ENCODE results near the gene FES. TPM values are rescaled to one million over a fixed set of nuclear protein-coding genes. Genes with fewer than 3 reads are reported as not detected.

FES gene
- total RNA-seq, 1 experiment from 2014 or later, result 6.7 TPM

- Histone ChIP-seq H3K4ac (ENCODE audit: low read depth, low read length) (no peak overlapping the region), H3K9ac (ENCODE audit: extremely low read depth, insufficient read length, low read length) (no peak overlapping the region), H2BK12ac (ENCODE audit: insufficient read length, low read depth, low read length) (no peak overlapping the region), H3K27me3 (ENCODE audit: insufficient read depth, low read length) (no peaks in the 10 kb centered on the region), H2BK5ac (ENCODE audit: insufficient read length, low read length) (no peak overlapping the region), H4K20me1 (ENCODE audit: control insufficient read depth, insufficient read depth, insufficient read length) (no peaks in the 10 kb centered on the region), H3K4me2 (ENCODE audit: insufficient read depth, insufficient read length, low read length) (no peak overlapping the region), H2BK15ac (ENCODE audit: low read depth, low read length) (no peak overlapping the region), H4K91ac (ENCODE audit: insufficient read length, low read depth, low read length) (no peak overlapping the region), H3K56ac (ENCODE audit: insufficient read length, low read depth, low read length) (no peak overlapping the region), H3K4me1 (ENCODE audit: insufficient read depth, low read length) (no peaks in the 10 kb centered on the region), H3K23ac (ENCODE audit: insufficient read length, low read depth, low read length) (no peak overlapping the region), H3K79me2 (ENCODE audit: insufficient read depth, low read length) (no peaks in the 10 kb centered on the region), H3K27ac (ENCODE audit: insufficient read length, low read depth, low read length) (no peak overlapping the region), H3K14ac (ENCODE audit: insufficient read depth, low read length) (no peak overlapping the region), H3T11ph (ENCODE audit: low read length) (no peak overlapping the region), H2BK20ac (ENCODE audit: low read depth, low read length, poor library complexity, severe bottlenecking) (no peak overlapping the region), H3K23me2 (ENCODE audit: insufficient read length, low read depth, low read length, poor library complexity, severe bottlenecking) (no peaks in the 10 kb centered on the region), H3K18ac (ENCODE audit: insufficient read length, low read depth, low read length) (no peak overlapping the region), H4K5ac (ENCODE audit: insufficient read length, low read depth, low read length) (no peak overlapping the region), H2AFZ (ENCODE audit: low read length) (no peak overlapping the region), H3K9me3 (ENCODE audit: control insufficient read depth, low read depth, low read length) (no peaks in the 10 kb centered on the region), H2AK5ac (ENCODE audit: insufficient read length, low read length) (no peak overlapping the region), H2BK120ac (ENCODE audit: low read depth, low read length, poor library complexity, severe bottlenecking) (no peak overlapping the region), H3K79me1 (ENCODE audit: insufficient read depth, low read depth, low read length, poor library complexity, severe bottlenecking) (no peaks in the 10 kb centered on the region), H4K8ac (replicated peaks; ENCODE audit: insufficient read length, low read depth, low read length) (no peak overlapping the region)
- TF ChIP-seq CTCF (conservative IDR thresholded peaks at IDR 0.05), result no peak
- Mint-ChIP-seq H3K4me1 (peaks cover 11 to 12% of the 10 kb centered on the region in 2 experiments), H3K4me3 (no peak overlapping the region; a peak in 1 of 5 replicates), H3K9me3 (no peaks in the 10 kb centered on the region), H3K27me3 (ENCODE audit: low read depth) (no peaks in the 10 kb centered on the region), H3K27ac (0 out of 7 replicates have a peak overlapping the region, but pooled peaks of 1 of the 3 experiments have one; percentile 6), H3K36me3 (ENCODE audit: insufficient read depth in 1 of 3, low read depth in 3 of 3) (peaks cover 3 to 52% (median 11%) of the 10 kb centered on the region in 3 experiments; a peak in 6 of 7 replicates)
- WGBS (ENCODE audit: extremely low coverage, insufficient read length, low lambda C conversion rate), result no CpG with 5 or more reads among the region's 6 CpGs
- no peak for DNase-seq
Observed at GRCh38 chr15:90918835-90919234, 34.5 kb downstream of the FES start.

All from H9 (cell line).